ENCODE data around the gene TRIAP1.

DNA sequence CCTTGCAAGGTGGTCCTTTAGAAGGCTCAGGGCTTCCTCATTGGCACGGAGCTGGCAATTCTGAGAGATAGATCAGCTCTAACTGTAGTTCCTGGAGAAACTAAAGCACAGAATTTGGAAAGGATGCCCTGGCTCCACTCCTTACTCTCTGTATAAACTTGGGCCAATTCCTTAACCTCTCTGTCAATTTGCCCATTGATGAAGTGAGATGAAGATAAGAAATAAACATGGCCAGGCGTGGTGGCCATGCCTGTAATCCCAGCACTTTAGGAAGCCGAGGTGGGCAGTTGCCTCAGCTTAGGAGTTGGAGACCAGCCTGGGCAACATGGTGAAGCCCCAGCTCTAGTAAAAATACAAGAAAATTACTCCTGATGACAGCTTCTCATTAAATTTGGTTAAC, 42.3 kb downstream of the TRIAP1 start:
- TF ChIP-seq, protein P1, sequence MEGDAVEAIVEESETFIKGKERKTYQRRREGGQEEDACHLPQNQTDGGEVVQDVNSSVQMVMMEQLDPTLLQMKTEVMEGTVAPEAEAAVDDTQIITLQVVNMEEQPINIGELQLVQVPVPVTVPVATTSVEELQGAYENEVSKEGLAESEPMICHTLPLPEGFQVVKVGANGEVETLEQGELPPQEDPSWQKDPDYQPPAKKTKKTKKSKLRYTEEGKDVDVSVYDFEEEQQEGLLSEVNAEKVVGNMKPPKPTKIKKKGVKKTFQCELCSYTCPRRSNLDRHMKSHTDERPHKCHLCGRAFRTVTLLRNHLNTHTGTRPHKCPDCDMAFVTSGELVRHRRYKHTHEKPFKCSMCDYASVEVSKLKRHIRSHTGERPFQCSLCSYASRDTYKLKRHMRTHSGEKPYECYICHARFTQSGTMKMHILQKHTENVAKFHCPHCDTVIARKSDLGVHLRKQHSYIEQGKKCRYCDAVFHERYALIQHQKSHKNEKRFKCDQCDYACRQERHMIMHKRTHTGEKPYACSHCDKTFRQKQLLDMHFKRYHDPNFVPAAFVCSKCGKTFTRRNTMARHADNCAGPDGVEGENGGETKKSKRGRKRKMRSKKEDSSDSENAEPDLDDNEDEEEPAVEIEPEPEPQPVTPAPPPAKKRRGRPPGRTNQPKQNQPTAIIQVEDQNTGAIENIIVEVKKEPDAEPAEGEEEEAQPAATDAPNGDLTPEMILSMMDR (IDR thresholded peaks at IDR 0.05): no peak
- TF ChIP-seq POLR2A (IDR thresholded peaks at IDR 0.05): no peak

Data from esophagus squamous epithelium (tissue), 4 donors.